SK-N-SH (cell line): ENCODE data around the gene CCDC106.

ENCODE experiments used
- CHD2 ChIP-seq: fragments of 150-350 bp; IDR thresholded peaks from 2 replicates; pipeline ENCODE4 v1.6.1; 2018; ENCODE audit warnings: low read length; ENCODE audit not compliant: partially characterized antibody
- EP300 ChIP-seq, 2 experiments: IDR thresholded peaks; 2 replicates each; pipeline versions ENCODE4 v1.4.0 to v1.6.1; 2012; ENCODE audit warnings: borderline replicate concordance in 1 of 2, low read depth in 1 of 2, low read length in 1 of 2
- FOXM1 ChIP-seq: IDR thresholded peaks from 2 replicates; pipeline ENCODE4 v1.4.0; 2012; ENCODE audit warnings: low read depth, mild to moderate bottlenecking
- JUND ChIP-seq: IDR thresholded peaks from 2 replicates; pipeline ENCODE4 v1.4.0; 2012
- MAX ChIP-seq: IDR thresholded peaks from 2 replicates; pipeline ENCODE4 v1.4.0; 2012; ENCODE audit warnings: low read depth
- NFIC ChIP-seq: IDR thresholded peaks from 2 replicates; pipeline ENCODE4 v1.4.0; 2012; ENCODE audit warnings: borderline replicate concordance
- RAD21 ChIP-seq: IDR thresholded peaks from 2 replicates; pipeline ENCODE4 v1.6.1; 2012; ENCODE audit warnings: mild to moderate bottlenecking, low read length
- SMC3 ChIP-seq: IDR thresholded peaks from 2 replicates; pipeline ENCODE4 v1.6.1; 2012; ENCODE audit warnings: low read depth, low read length, improper control_type of control experiment
- TF ChIP-seq, protein P1 (sequence below): fragments of 200-600 bp; sonication (generic); IDR thresholded peaks from 2 replicates; pipeline ENCODE4 v1.6.1; 2017; ENCODE audit warnings: antibody characterized with exemption, mild to moderate bottlenecking, moderate library complexity
- TF ChIP-seq, protein P2 (sequence below): IDR thresholded peaks from 2 replicates; pipeline ENCODE4 v1.6.1; 2012; ENCODE audit warnings: mild to moderate bottlenecking, low read depth, low read length, moderate library complexity

DNA sequence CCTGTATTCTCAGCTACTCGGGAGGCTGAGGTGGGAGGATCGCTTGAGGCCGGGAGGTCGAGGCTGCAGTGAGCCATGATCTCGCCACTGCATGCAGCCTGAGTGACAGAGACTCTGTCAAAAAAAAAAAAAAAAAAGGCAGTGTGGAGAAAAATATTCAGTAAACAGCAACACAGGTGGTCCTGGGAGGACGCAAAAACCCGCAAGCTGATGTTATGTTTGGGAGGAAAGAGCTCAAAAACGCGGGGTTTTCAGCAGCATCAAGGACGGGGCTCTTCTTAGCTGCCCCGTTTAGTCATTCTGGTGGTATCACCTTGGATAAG lies 23.0 kb upstream of the CCDC106 start:
- TF ChIP-seq, protein P1, sequence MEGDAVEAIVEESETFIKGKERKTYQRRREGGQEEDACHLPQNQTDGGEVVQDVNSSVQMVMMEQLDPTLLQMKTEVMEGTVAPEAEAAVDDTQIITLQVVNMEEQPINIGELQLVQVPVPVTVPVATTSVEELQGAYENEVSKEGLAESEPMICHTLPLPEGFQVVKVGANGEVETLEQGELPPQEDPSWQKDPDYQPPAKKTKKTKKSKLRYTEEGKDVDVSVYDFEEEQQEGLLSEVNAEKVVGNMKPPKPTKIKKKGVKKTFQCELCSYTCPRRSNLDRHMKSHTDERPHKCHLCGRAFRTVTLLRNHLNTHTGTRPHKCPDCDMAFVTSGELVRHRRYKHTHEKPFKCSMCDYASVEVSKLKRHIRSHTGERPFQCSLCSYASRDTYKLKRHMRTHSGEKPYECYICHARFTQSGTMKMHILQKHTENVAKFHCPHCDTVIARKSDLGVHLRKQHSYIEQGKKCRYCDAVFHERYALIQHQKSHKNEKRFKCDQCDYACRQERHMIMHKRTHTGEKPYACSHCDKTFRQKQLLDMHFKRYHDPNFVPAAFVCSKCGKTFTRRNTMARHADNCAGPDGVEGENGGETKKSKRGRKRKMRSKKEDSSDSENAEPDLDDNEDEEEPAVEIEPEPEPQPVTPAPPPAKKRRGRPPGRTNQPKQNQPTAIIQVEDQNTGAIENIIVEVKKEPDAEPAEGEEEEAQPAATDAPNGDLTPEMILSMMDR: no peak
- TF ChIP-seq FOXM1 (no peak), JUND (no peak), RAD21 (no peak), EP300 (IDR thresholded peaks at IDR 0.05; ENCODE audit: borderline replicate concordance in 1 of 2, low read depth in 1 of 2, low read length in 1 of 2) (no peak), CHD2 (no peak), MAX (no peak), NFIC (no peak), SMC3 (no peak)
- TF ChIP-seq, protein P2, sequence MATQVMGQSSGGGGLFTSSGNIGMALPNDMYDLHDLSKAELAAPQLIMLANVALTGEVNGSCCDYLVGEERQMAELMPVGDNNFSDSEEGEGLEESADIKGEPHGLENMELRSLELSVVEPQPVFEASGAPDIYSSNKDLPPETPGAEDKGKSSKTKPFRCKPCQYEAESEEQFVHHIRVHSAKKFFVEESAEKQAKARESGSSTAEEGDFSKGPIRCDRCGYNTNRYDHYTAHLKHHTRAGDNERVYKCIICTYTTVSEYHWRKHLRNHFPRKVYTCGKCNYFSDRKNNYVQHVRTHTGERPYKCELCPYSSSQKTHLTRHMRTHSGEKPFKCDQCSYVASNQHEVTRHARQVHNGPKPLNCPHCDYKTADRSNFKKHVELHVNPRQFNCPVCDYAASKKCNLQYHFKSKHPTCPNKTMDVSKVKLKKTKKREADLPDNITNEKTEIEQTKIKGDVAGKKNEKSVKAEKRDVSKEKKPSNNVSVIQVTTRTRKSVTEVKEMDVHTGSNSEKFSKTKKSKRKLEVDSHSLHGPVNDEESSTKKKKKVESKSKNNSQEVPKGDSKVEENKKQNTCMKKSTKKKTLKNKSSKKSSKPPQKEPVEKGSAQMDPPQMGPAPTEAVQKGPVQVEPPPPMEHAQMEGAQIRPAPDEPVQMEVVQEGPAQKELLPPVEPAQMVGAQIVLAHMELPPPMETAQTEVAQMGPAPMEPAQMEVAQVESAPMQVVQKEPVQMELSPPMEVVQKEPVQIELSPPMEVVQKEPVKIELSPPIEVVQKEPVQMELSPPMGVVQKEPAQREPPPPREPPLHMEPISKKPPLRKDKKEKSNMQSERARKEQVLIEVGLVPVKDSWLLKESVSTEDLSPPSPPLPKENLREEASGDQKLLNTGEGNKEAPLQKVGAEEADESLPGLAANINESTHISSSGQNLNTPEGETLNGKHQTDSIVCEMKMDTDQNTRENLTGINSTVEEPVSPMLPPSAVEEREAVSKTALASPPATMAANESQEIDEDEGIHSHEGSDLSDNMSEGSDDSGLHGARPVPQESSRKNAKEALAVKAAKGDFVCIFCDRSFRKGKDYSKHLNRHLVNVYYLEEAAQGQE: no peak
